Muscle layer of colon (tissue), 2 donors: ENCODE measurements around the gene ALPL.
"Not testable (repeated sequence)": the region's sequence is repeated elsewhere in the genome, so short reads cannot be mapped to it uniquely, and the experiment has no call there.

Experiments used
- H3K27ac ChIP-seq: one replicate; pipeline ENCODE4 v1.7.0; 2013; ENCODE audit warnings: low read depth, mild to moderate bottlenecking, low read length, moderate library complexity
- H3K27me3 ChIP-seq, 2 donors: one replicate each; pipeline ENCODE4 v1.7.0; 2013; ENCODE audit warnings: low read length in 2 of 2, mild to moderate bottlenecking in 2 of 2; ENCODE audit not compliant: insufficient read depth in 2 of 2, control insufficient read depth in 1 of 2
- H3K36me3 ChIP-seq: one replicate; pipeline ENCODE4 v1.7.0; 2013; ENCODE audit warnings: mild to moderate bottlenecking, low read length; ENCODE audit not compliant: insufficient read depth
- H3K4me1 ChIP-seq: one replicate; pipeline ENCODE4 v1.7.0; 2013; ENCODE audit warnings: mild to moderate bottlenecking, low read length; ENCODE audit not compliant: insufficient read depth
- H3K4me3 ChIP-seq, 2 donors: one replicate each; pipeline ENCODE4 v1.7.0; 2013; ENCODE audit warnings: low read length in 2 of 2, low read depth in 1 of 2, mild to moderate bottlenecking in 1 of 2, moderate library complexity in 1 of 2
- H3K9ac ChIP-seq: one replicate; pipeline ENCODE4 v1.7.0; 2013; ENCODE audit warnings: low read length
- H3K9me3 ChIP-seq: one replicate; pipeline ENCODE4 v1.7.0; 2013; ENCODE audit warnings: mild to moderate bottlenecking, low read length
- donor health status: abdominal sarcoma.
- donor health status: Adenocarcinoma of cecum.

The ALPL gene

DNA sequence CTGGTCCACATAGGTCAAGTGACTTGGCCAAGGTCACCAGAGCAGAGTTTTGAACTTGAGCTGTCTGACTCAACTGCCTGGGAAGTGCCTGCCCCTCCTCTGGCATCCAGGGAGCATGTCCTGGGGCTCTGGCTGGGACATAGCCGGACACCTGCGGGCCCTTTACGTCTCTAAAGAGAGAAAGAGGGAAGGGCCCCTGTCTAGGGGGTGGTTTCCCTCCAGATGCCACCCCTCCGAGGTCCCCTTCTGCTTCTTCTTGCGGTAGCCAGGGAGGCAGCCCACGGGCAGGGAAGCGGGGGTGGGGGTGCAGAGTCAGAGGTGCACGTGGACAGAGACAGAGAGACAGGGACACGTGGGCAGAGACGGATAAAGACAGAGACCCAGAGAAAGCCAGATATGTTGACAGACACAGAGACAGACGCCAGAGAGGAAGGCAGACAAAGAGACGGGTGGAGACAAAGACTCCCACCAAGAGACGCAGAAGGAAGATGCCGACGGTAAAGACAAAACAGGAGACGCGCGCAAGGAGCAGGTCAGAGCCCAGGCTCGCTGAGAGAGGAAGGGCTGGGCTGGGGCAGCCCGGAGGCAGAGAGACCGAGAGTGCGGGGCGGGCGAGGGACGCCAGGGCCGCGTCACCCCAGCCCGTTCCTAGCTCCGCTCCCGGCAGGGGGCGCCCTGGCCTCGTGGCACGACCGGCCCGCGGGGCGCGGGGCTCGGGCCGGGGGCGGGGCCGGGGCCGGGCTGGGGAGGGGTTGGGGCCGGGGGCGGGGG lies 458 bp upstream of the ALPL start:
- H3K27me3 ChIP-seq: peaks cover 11 to 42% of the 10 kb centered on the region in 2 donors
- H3K36me3 ChIP-seq: no peaks in the 10 kb centered on the region
- H3K9ac ChIP-seq: no peak overlapping the region
- no peak overlapping the region for H3K27ac ChIP-seq
- peak overlapping the region in 1 of 2 donors; percentile 38 for H3K4me3 ChIP-seq
- peaks cover 3% of the 10 kb centered on the region for H3K4me1 ChIP-seq
- no peaks in the 10 kb centered on the region for H3K9me3 ChIP-seq

DNA sequence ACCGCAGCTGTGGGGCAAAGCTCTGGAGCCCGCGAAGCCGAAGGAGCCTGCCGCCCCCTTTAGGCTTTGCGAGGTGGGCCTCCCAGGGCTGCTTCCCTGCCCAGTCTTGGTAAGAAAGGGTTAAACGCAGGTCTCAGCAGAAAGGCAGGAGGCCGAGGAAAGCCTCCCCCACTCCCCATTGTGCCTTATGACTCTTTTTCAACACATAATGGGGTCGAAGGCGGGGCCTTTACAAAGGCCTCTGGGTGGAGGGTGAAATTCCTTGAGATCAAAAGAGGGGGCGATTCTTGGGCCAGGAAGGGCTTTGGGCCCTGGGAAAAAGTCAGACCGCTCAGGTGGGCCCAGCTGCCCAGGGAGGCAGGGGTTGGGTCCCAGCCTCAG lies 880 bp downstream of the ALPL start:
- peaks cover 11 to 42% of the 10 kb centered on the region in 2 donors for H3K27me3 ChIP-seq
- H3K9ac ChIP-seq: no peak overlapping the region
- no peak overlapping the region for H3K27ac ChIP-seq
- H3K36me3 ChIP-seq: no peaks in the 10 kb centered on the region
- peaks cover 3% of the 10 kb centered on the region for H3K4me1 ChIP-seq
- H3K4me3 ChIP-seq: no peak overlapping the region
- H3K9me3 ChIP-seq: no peaks in the 10 kb centered on the region

DNA sequence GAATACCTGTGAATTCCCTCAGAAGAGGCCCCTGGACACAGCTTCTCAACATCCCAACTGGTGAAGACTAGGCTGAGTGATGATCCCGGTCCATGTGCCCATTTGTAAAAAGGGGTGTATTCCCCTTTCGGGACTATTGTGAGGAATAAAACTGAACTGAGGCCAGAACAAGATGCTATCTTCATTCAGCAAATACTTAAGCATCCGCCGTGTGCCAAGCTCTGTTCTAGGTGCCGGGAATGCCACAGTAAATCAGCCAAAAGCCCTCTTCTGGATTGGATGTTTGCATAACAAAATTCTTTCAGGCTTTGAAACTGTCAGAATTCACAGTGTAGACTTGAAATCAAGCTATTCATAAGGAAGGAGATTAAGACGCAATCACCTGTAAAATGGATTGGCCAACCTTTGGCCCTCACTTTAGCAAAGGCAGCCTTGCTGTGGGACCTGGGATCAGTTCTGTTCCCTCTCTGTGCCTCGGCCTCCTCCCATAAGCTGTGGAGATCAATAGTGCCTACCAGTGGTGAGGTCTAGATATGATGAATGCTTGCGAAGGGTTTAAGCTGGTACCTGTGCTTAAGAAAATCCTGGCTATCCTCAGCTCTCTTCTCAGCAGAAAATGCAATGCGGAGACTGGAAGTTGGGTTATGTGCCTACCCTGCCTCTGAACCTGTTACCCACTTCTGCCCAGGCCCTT lies 1.8 kb downstream of the ALPL start:
- H3K9ac ChIP-seq: no peak overlapping the region
- peaks cover 11 to 42% of the 10 kb centered on the region in 2 donors for H3K27me3 ChIP-seq
- peaks cover 3% of the 10 kb centered on the region for H3K4me1 ChIP-seq
- H3K36me3 ChIP-seq: no peaks in the 10 kb centered on the region
- no peak overlapping the region for H3K27ac ChIP-seq
- no peaks in the 10 kb centered on the region for H3K9me3 ChIP-seq
- no peak overlapping the region for H3K4me3 ChIP-seq

DNA sequence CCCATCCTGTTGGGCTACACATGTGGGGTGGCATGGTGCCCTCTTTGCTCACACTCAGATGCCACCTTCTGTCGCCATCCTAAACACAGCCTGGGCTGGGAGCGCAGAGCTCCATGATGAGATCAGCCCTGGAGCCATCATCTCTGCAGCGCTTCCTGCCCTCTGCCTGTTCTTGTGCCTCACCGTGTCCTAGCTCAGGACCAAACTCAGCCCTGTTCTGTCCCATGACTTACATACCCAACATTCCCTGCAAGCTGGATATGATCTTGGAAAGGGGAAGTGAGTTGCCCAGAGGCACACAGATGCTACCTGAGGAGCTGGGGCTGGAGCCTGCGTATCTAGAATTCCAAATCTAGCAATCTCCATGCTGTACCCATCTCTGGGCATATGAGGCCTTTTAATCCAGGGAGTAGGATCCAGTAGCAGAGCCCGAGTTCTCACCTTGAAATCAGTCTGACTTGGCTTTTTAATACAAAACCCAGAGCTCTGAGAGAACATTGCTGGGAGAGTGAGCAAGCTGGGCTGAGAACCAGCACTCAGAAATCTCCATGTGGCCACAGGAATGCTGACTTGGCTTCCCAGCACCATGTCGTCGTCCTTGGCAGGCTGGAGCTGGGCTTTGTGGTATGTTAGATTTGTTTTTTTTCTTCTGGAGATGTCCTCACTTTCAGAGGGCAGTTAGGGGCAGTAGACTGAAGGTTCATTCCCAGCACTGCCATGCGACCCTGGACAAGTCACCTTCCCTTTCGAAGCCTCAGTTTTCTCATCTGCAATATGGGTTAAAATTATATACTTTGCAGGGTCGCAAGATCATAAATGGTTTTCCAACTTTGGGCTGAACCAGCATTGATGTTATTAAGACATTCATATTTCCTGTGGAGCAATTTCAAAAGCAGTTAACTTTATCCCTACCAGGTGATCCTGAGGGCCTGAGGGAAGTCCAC lies 2.6 kb downstream of the ALPL start:
- no peak overlapping the region for H3K4me3 ChIP-seq
- no peak overlapping the region for H3K27ac ChIP-seq
- H3K27me3 ChIP-seq: peaks cover 11 to 42% of the 10 kb centered on the region in 2 donors

DNA sequence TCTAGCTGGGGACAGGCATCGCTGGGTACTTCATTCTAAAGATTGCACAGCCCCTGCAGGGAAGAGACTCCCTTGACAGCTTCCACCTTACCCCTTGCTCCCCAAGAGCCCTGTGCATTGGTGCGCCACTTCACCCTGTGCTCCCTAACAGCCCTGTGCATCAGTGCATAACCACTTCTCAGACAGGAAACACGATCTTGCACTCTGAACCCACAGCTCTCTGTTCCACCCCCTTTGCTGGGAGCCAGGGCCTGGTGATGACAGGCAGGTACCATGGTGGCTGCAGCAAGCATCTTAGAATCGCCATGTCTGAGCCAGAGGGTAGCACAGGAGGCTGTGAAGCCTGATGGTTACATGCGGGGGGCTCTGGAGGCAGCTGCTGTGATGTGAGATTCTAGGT lies 5.0 kb downstream of the ALPL start:
- no peaks in the 10 kb centered on the region for H3K36me3 ChIP-seq
- no peak overlapping the region for H3K9ac ChIP-seq
- H3K9me3 ChIP-seq: no peaks in the 10 kb centered on the region
- H3K27me3 ChIP-seq: peaks cover 0 to 22% of the 10 kb centered on the region in 2 donors
- H3K27ac ChIP-seq: no peak overlapping the region
- H3K4me3 ChIP-seq: no peak overlapping the region
- H3K4me1 ChIP-seq: no peaks in the 10 kb centered on the region

More for the DNA sequence above, 2.6 kb downstream of the ALPL start:
- peaks cover 3% of the 10 kb centered on the region for H3K4me1 ChIP-seq
- no peaks in the 10 kb centered on the region for H3K9me3 ChIP-seq
- no peak overlapping the region for H3K9ac ChIP-seq
- H3K36me3 ChIP-seq: no peaks in the 10 kb centered on the region

DNA sequence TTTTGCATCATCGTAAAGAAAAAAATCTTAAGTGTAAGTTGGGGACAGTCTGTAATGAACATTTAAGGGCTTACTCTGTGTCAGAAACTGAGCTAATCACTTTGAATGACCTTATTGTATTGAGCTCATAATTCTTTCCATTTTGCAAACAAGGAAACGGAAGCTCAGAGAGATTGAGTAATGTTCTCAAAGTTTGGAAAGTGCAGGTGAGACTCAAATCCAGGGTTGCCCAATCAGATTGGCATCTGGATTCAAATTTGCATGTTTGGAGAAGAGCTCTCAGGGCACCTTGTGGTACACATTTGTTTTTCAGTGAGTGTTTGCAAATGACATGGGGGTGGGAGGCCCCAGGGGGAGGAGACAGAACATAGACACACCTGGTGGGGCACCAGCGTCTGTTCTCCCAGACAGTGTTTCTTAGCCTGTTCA lies 8.0 kb downstream of the ALPL start:
- no peaks in the 10 kb centered on the region for H3K36me3 ChIP-seq
- H3K9ac ChIP-seq: no peak overlapping the region
- no peaks in the 10 kb centered on the region for H3K4me1 ChIP-seq
- H3K27me3 ChIP-seq: no peaks in the 10 kb centered on the region
- no peak overlapping the region for H3K27ac ChIP-seq
- no peaks in the 10 kb centered on the region for H3K9me3 ChIP-seq
- H3K4me3 ChIP-seq: no peak overlapping the region

DNA sequence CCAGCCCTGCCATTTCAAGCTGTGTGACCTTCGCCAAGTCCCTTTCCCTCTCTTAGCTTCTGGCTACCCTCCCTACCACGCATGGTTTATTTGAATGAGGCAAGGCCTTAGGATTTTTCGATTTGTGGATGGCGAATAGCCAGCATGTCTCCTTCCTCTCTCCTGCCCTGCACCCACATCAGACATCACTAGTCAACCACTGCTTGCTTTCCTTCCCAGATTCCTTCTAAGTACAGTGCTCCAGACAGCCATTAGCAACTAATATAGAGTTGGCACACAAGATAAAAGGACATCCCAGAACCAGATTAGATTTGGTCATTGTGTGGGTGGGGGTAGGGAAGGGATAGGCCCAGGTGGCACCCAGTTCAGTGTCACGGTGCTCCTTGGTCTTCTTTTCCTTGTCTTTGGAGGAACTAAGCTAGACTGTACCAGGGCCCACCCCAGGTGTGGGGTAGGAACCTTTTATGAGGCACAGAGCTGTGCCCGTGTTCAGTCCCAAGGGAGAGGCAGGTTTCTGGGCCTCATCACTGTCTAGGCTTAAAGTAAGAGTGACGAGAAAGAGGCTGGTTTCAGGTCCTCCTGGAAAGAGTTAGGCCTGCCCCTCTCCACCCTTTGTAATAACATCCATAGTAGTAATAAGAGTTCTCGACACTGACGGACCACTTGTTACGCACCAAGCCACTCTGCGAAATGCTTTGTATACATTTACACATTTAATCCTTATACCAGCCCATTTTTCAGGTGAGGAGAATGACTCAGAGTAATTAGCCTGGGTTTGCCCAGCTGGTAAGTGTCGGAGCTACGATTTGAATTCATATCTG lies 8.6 kb downstream of the ALPL start:
- H3K4me1 ChIP-seq: no peaks in the 10 kb centered on the region
- no peak overlapping the region for H3K27ac ChIP-seq
- no peaks in the 10 kb centered on the region for H3K9me3 ChIP-seq
- no peak overlapping the region for H3K4me3 ChIP-seq
- H3K27me3 ChIP-seq: no peaks in the 10 kb centered on the region
- no peak overlapping the region for H3K9ac ChIP-seq
- H3K36me3 ChIP-seq: no peaks in the 10 kb centered on the region

DNA sequence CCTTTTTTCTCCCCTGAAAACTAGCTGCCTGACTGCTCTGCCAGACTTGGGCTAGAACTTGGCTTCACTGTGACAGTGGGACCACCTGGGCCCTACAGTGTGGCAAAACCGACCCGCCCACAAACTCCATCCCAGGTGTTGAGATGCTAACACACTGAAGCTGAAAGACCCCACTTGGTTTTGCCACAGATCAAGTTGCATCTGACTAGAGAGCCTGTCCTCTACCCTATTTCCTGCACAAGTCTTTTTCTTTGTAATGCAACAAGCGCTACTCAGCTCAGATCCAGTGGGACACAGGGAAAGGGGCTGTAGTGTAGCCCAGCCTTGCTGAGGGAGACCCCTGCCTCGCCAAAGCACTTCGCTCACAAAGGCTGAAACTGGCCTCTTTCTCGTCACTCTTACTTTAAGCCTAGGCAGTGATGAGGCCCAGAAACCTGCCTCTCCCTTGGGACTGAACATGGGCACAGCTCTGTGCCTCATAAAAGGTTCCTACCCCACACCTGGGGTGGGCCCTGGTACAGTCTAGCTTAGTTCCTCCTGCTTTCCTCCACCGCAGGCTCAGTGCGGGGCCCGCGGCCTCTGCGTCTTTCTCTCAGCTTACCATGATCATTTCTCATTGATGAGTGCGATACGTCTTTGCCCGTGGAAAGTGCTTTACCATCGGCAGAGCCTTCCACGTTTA lies 9.7 kb downstream of the ALPL start:
- Histone ChIP-seq H3K36me3 (no peaks in the 10 kb centered on the region), H3K9me3 (no peaks in the 10 kb centered on the region), H3K27ac (no peak overlapping the region), H3K9ac (no peak overlapping the region), H3K4me1 (no peaks in the 10 kb centered on the region), H3K4me3 (no peak overlapping the region), H3K27me3 (peaks cover 0 to 4% of the 10 kb centered on the region in 2 donors)

DNA sequence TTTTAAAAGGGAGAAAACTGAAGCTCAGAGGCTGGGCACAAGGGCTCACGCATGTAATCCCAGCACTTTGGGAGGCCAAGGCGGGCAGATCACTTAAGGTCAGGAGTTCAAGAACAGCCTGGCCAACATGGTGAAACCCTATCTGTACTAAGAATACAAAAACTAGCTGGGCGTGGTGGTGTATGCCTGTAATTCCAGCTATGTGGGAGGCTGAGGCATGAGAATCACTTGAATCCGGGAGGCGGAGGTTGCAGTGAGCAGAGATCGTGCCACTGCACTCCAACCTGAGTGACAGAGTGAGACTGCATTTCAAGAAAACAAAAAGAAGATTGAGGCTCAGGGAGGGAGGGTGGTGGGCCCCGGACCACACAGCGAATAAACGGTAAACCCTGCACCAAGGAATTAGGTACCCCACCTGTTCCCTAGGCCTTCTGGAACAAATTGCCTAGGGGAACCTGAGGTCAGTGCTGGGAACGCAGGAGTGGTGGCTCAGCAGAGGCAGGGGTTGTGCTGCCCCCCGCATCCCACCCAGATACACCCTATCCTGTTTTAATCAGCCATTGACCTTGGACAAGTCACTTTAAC lies 10.4 kb downstream of the ALPL start:
- H3K4me3 ChIP-seq, H3K4me1 ChIP-seq, H3K36me3 ChIP-seq, H3K9me3 ChIP-seq, H3K27me3 ChIP-seq, H3K9ac ChIP-seq, H3K27ac ChIP-seq: not testable (repeated sequence)
